H1 (cell line): ENCODE data around the gene CHMP5. TPM values are rescaled to one million over a fixed set of nuclear protein-coding genes. Genes with fewer than 3 reads are reported as not detected.

Source experiments
- BACH1 ChIP-seq: IDR thresholded peaks from 2 replicates; pipeline ENCODE4 v1.6.1; 2012; ENCODE audit warnings: low read length, improper control_type of control experiment
- CHD7 ChIP-seq: fragments of 300-600 bp; sonication (generic); IDR thresholded peaks from 2 replicates; pipeline ENCODE4 v1.7.1; 2012; ENCODE audit warnings: low read length, moderate library complexity, mild to moderate bottlenecking, inconsistent platforms; ENCODE audit not compliant: insufficient replicate concordance
- GTF2F1 ChIP-seq: IDR thresholded peaks from 2 replicates; pipeline ENCODE4 v1.6.1; 2012; ENCODE audit warnings: low read depth, low read length, improper control_type of control experiment, borderline replicate concordance
- YY1 ChIP-seq: IDR thresholded peaks from 2 replicates; pipeline ENCODE4 v1.6.1; 2011; ENCODE audit warnings: low read depth, mild to moderate bottlenecking, low read length
- polyA plus RNA-seq, 7 experiments: library from polyadenylated mRNA; depleted of rRNA in 3 of 7; stranded (reverse) in 5 of 7; unstranded in 2 of 7; fragments of >200 nt in 5 of 7; fragments of 200-250 nt in 2 of 7; gene quantifications; 1 replicate in 5 of 7; 2 replicates in 1 of 7; 4 replicates in 1 of 7; pipeline versions ENCODE4 v1.2.1 to v1.2.3, GENCODE V29; 2011 to 2013; ENCODE audit warnings: missing spikeins in 2 of 7, mixed read lengths in 2 of 7
- total RNA-seq: library from RNA; stranded (reverse); fragmentation: NEBNext Ultra II Directional; extraction: Animal tissue kit (Norgen Biotek cat#: 25700); gene quantifications from 2 replicates; pipeline ENCODE4 v1.2.1, GENCODE V29; 2021

Gene CHMP5
- total and polyA plus RNA-seq, 2 of the 8 experiments (the other 6 are each of a cell fraction or from before 2014, with no cell fraction given): 25.0 to 47.3 TPM

GRCh38 chr9:33309903-33310302 lies 45.1 kb downstream of the CHMP5 start (continued):
- TF ChIP-seq BACH1 (no peak), CHD7 (no peak), GTF2F1 (no peak), YY1 (no peak)
